ENCODE measurements around the gene C1QTNF8. TPM values are rescaled to one million over a fixed set of nuclear protein-coding genes. Genes with fewer than 3 reads are reported as not detected.

The C1QTNF8 gene
- total and polyA plus RNA-seq, 2 of the 13 experiments (the other 11 are each of a cell fraction or from before 2014, with no cell fraction given): 0.09 TPM; not detected in 1

- peak; percentile 87; the same call in 1 of the 2 replicates for TF ChIP-seq MTA1 (CRISPR knock-in tag; IDR thresholded peaks at IDR 0.05; ENCODE audit: borderline replicate concordance)
- no peak; the same call in 1 of the 2 replicates for TF ChIP-seq CTCF (CRISPR knock-in tag; IDR thresholded peaks at IDR 0.05)
- TF ChIP-seq TARDBP (CRISPR knock-in tag; IDR thresholded peaks at IDR 0.05): peak; percentile 30; the same call in 1 of the 2 replicates
- no peak for TF ChIP-seq MNT (IDR thresholded peaks at IDR 0.05)
- no peak for TF ChIP-seq ZNF670 (CRISPR knock-in tag; IDR thresholded peaks at IDR 0.05; ENCODE audit: borderline replicate concordance)
- TF ChIP-seq IKZF5 (CRISPR knock-in tag; IDR thresholded peaks at IDR 0.05): peak; percentile 63; the same call in 1 of the 2 replicates
- 0 out of 2 replicates have a peak, but pooled peaks have one; percentile 24 for TF ChIP-seq SETDB1 (CRISPR knock-in tag; IDR thresholded peaks at IDR 0.05; ENCODE audit: borderline replicate concordance)
- no peak for TF ChIP-seq ZNF775 (CRISPR knock-in tag; IDR thresholded peaks at IDR 0.05; ENCODE audit: borderline replicate concordance)
- no peak for TF ChIP-seq RFX3 (CRISPR knock-in tag; IDR thresholded peaks at IDR 0.05)
- no peak for TF ChIP-seq SMC3 (IDR thresholded peaks at IDR 0.05; ENCODE audit: low read length)
- TF ChIP-seq TCF7L2 (IDR thresholded peaks at IDR 0.05; ENCODE audit: low read depth, low read length): no peak
- TF ChIP-seq GZF1 (CRISPR knock-in tag; IDR thresholded peaks at IDR 0.05): peak; percentile 99
- peak; percentile 83 for TF ChIP-seq PAXIP1 (CRISPR knock-in tag; conservative IDR thresholded peaks at IDR 0.05)
- peak; percentile 48; the same call in 1 of the 2 replicates for TF ChIP-seq MLX (CRISPR knock-in tag; IDR thresholded peaks at IDR 0.05)
- TF ChIP-seq SUZ12 (IDR thresholded peaks at IDR 0.05; ENCODE audit: low read depth, low read length): no peak
- TF ChIP-seq ATRX (CRISPR knock-in tag; IDR thresholded peaks at IDR 0.05; ENCODE audit: borderline replicate concordance): no peak
- no peak for TF ChIP-seq BRF2 (CRISPR knock-in tag; IDR thresholded peaks at IDR 0.05)
- no peak for TF ChIP-seq MBNL3 (CRISPR knock-in tag; conservative IDR thresholded peaks at IDR 0.05)
- no peak for TF ChIP-seq FOXJ3 (CRISPR knock-in tag; IDR thresholded peaks at IDR 0.05; ENCODE audit: borderline replicate concordance)
Observed at GRCh38 chr16:1076801-1077576, 19.1 kb downstream of the C1QTNF8 start (continued).
